GM10266 (cell line): ENCODE data around the gene EXOSC1.
"Not testable (repeated sequence)": the region's sequence is repeated elsewhere in the genome, so short reads cannot be mapped to it uniquely, and the experiment has no call there.

Source experiments
- DNase-seq: peaks from one replicate; pipeline ENCODE4 v3.0.0; 2012; ENCODE audit errors: extremely low spot score
- TF ChIP-seq, protein P1 (sequence below): IDR thresholded peaks from 2 replicates; pipeline ENCODE4 v1.5.1; 2012; ENCODE audit warnings: mild to moderate bottlenecking, low read depth; ENCODE audit not compliant: control insufficient read depth, insufficient read depth; ENCODE audit errors: missing control alignments

EXOSC1 gene

DNA sequence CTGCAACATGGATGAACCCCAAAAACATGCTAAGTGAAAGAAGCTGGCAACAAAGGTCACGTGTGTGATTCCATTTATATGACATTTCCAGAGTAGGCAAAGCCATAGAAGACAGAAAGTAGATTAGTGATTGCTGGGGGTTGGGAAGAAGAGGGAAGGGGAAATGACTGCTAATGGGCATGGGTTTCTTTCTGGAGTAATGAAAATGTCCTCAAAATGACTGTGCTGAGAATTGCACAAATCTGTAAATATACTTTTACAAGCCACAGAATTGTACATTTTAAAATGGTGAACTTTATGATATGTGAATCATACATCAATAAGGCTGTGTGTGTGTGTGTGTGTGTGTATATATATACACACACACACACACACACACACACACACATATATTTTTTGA, 36.6 kb upstream of the EXOSC1 start:
- no peak for DNase-seq
- TF ChIP-seq, protein P1, sequence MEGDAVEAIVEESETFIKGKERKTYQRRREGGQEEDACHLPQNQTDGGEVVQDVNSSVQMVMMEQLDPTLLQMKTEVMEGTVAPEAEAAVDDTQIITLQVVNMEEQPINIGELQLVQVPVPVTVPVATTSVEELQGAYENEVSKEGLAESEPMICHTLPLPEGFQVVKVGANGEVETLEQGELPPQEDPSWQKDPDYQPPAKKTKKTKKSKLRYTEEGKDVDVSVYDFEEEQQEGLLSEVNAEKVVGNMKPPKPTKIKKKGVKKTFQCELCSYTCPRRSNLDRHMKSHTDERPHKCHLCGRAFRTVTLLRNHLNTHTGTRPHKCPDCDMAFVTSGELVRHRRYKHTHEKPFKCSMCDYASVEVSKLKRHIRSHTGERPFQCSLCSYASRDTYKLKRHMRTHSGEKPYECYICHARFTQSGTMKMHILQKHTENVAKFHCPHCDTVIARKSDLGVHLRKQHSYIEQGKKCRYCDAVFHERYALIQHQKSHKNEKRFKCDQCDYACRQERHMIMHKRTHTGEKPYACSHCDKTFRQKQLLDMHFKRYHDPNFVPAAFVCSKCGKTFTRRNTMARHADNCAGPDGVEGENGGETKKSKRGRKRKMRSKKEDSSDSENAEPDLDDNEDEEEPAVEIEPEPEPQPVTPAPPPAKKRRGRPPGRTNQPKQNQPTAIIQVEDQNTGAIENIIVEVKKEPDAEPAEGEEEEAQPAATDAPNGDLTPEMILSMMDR: no peak

DNA sequence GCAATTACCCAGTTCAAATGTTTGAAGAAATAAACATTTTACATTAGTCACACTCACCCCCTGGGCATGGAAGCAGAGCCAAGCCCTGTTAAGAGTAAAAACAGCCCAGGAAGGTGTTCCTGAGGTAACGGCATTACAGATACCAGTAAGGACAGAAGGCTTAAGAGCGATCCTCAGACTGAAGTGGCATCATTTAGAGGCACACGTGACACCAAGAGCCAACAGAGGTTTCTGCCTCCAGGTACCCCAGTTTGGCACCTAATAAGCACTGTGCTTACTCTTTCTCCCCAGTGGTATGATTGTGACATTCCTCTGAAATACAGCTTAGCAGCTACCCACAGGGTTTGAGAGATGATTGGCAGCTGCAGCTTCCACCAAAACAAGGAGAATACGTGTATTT, 35.3 kb upstream of the EXOSC1 start:
- TF ChIP-seq, protein P1: no peak
- no peak for DNase-seq

DNA sequence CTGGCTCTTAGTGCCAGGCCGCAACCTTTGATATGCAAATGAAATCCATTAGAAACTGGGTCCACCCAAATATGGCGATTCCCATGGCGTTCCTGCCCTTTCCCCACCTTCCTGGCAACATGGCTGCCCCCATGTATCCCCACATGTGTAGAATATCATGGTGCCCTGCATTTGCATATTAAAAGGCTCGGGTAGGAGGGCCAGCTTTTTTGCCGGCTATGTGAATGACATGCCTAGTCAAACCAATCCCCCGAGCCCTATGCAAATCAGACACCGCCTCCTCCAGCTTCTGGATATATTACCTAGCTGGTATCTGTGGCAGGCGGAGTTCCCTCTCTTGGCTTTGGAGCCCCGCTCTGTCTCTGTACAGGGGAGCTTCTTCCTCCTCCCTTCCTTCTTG, 34.1 kb upstream of the EXOSC1 start:
- DNase-seq: no peak
- TF ChIP-seq, protein P1: no peak

DNA sequence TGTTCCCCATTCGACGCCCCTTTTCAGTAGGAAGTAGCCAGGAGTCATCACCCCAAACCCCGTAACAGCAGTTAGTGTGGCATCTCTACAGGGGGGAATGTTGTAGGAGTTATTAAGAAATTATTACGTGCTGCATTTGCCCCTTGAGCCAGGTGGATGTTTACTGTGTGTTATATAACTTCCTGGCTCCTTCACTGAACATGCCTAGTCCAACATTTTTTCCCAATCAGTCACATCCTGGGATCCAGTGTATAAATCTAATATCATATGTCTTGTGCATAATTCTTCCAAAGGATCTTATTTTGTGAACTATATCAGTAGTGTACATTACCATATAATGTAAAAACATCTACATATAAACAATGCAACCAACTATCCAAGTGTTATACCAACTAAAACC, 33.6 kb upstream of the EXOSC1 start:
- DNase-seq: not testable (repeated sequence)

DNA sequence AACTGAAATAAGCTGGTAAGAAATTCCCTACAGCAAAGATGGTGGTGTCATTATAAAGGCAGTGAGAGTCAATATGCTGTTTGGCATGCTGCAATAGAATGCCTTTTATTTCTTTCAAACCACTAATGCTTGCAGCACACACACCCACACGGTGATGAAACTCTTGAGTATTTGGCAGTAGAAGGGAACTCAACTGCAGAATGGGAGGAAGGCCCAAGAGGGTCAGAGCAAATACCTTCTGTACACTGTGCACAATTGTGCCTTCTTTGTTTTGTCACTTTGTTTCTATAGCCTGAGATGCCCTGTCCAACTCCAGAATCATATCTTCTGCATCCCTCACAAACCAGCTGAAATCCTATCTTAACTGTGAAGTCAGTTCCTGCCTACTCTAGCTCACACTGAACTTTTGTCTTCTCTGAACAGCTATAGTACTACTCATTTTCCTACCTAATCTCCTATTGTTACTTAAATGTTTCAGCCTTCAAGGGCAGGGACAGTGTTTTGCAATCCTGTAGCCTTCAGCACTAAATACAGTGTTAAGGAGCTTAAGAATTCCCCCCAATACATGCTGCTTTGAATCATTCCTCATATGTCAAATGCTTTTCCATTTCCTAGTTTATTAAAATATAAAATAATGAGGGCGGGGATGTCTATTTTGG, 30.3 kb upstream of the EXOSC1 start:
- DNase-seq: no peak

DNA sequence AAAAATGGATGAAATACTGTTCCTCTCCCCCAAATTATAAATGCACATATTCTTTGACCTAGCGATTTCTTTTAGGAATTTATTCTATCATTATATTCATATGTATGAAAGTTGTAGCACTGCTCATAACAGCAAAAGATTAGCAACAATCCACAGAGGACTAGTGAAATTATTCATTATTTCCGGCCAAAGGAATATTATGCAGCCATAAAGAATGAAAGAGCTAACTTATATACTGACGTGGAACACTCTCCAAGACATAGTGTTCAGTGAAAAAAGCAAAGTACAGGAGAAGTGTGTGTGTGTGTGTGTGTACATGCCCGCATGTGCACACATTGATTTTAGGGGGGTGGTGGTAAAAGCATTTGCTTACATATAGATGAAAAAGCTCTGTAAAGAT, 29.1 kb upstream of the EXOSC1 start:
- TF ChIP-seq, protein P1: no peak
- DNase-seq: no peak

More for the DNA sequence above, 30.3 kb upstream of the EXOSC1 start:
- TF ChIP-seq, protein P1: no peak

DNA sequence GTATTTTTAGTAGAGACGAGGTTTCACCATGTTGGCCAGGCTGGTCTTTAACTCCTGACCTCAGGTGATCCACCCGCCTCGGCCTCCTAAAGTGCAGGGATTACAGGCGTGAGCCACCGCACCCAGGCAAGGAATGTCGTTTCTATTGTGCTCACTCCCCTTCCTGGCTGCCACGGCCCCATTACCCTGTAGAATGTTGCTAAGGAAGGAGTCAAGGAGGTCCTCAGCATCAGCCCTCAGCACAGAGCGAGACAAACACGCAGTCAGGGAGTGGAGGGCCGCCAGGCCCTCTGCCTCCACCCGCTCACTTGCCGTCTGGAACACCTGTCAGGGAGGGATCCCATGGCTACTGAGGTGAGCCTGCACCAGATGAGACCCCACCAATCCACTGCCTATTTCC, 23.0 kb upstream of the EXOSC1 start:
- not testable (repeated sequence) for DNase-seq

DNA sequence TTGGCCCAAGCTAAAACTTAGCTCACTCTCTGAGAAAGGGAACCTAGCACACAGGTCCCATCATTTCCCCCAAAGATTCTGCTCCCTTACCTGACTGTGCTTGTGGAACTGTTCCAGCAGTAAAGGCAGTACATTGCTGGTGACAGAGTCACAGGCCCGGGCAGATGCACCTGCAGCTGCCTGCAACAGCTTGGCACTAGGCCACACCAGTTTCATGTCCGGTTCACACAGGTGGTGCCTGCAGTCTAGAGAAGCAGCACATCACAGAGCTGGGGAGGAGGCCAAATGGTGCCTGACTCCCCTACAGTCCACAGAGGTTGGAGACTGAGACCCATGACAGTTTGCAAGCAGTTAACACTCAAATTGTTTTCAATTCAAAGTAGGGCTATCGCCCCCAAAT, 22.4 kb upstream of the EXOSC1 start:
- TF ChIP-seq, protein P1: no peak
- DNase-seq: no peak
